Endothelial cell of umbilical vein (primary cell): ENCODE results near the gene FAM50B. TPM values are rescaled to one million over a fixed set of nuclear protein-coding genes. Genes with fewer than 3 reads are reported as not detected.
A peak's percentile ranks its signal among the peaks of the same experiment; 100 is the strongest.

Experiments used
- BruUV-seq: library from RNA; stranded (reverse); fragments of 400-500 nt; replicated peaks from 2 replicates; lab custom pipeline; 2021; lab: Mats Ljungman, UMichigan
- CTCF ChIA-PET: fragments of 300-600, 350-600 bp; sonication (Branson Sonifier 250); formaldehyde crosslinking; loops from one replicate; lab custom pipeline; 2021; ENCODE audit warnings: antibody characterized with exemption, inconsistent platforms; lab: Charles Lee
- POLR2A ChIA-PET: fragments of 300-600, 350-600 bp; sonication (Branson Sonifier 250); formaldehyde crosslinking; loops from one replicate; lab custom pipeline; 2021; ENCODE audit warnings: antibody characterized with exemption, inconsistent platforms; lab: Charles Lee
- DNase-seq: peaks from one replicate; pipeline ENCODE4 v3.0.0-alpha.2; 2011; ENCODE audit warnings: low read depth, low spot score
- FAIRE-seq: peaks from 2 replicates; lab custom pipeline; 2011; peaks lifted over from hg19 to GRCh38; lab: Jason Lieb, UNC
- H2AFZ ChIP-seq: 2 replicates; pipeline ENCODE4 v1.6.0; 2012; ENCODE audit warnings: low read depth, low read length, control low read depth, inconsistent platforms
- H3K27ac ChIP-seq: 2 replicates; pipeline ENCODE4 v1.5.1; 2011; ENCODE audit warnings: low read depth, mild to moderate bottlenecking, control low read depth, low read length, moderate library complexity; ENCODE audit not compliant: insufficient read depth
- H3K27me3 ChIP-seq, 2 experiments: 2 replicates each; pipeline versions ENCODE4 v1.6.0 to v1.6.1; 2011; ENCODE audit warnings: low read length in 2 of 2, mixed read lengths in 1 of 2; ENCODE audit not compliant: control insufficient read depth in 2 of 2, insufficient read depth in 2 of 2
- H3K36me3 ChIP-seq, 2 experiments: 2 replicates in 1 of 2; 3 replicates in 1 of 2; pipeline ENCODE4 v1.5.1; 2011; ENCODE audit warnings: low read length in 2 of 2, mild to moderate bottlenecking in 1 of 2, moderate library complexity in 1 of 2; ENCODE audit not compliant: control insufficient read depth in 2 of 2, insufficient read depth in 2 of 2; ENCODE audit errors: extremely low read depth in 1 of 2
- H3K4me1 ChIP-seq: 3 replicates; pipeline ENCODE4 v1.5.1; 2011; ENCODE audit warnings: mild to moderate bottlenecking, low read length; ENCODE audit not compliant: control insufficient read depth, insufficient read depth; ENCODE audit errors: extremely low read depth
- H3K4me2 ChIP-seq: 2 replicates; pipeline ENCODE4 v1.6.1; 2011; ENCODE audit warnings: low read length, control low read depth, mixed read lengths; ENCODE audit not compliant: insufficient read depth
- H3K4me3 ChIP-seq, 3 experiments: fragments of 200-600 bp in 1 of 3; sonication (generic), shearing (Covaris generic) in 1 of 3; replicated peaks in 1 of 3; 2 replicates each; pipeline ENCODE4 v1.5.1; 2011 to 2016; ENCODE audit warnings: control low read depth in 3 of 3, low read length in 3 of 3, mild to moderate bottlenecking in 2 of 3, inconsistent platforms in 1 of 3, low read depth in 1 of 3, moderate library complexity in 1 of 3; ENCODE audit not compliant: insufficient read depth in 1 of 3
- H3K79me2 ChIP-seq: 2 replicates; pipeline ENCODE4 v1.6.0; 2012; ENCODE audit warnings: low read length, inconsistent platforms; ENCODE audit not compliant: control insufficient read depth, insufficient read depth
- H3K9ac ChIP-seq: replicated peaks from 2 replicates; pipeline ENCODE3; 2011; ENCODE audit warnings: low read length, control low read depth; ENCODE audit not compliant: insufficient read depth; ENCODE audit errors: extremely low read depth
- H3K9me1 ChIP-seq: replicated peaks from 3 replicates; pipeline ENCODE4 v1.6.0; 2011; ENCODE audit warnings: mild to moderate bottlenecking, low read length; ENCODE audit not compliant: control insufficient read depth, insufficient read depth; ENCODE audit errors: extremely low read depth
- H3K9me3 ChIP-seq: replicated peaks from 2 replicates; pipeline ENCODE4 v1.5.1; 2012; ENCODE audit warnings: low read length, inconsistent platforms; ENCODE audit not compliant: control insufficient read depth, insufficient read depth
- H4K20me1 ChIP-seq: replicated peaks from 2 replicates; pipeline ENCODE3; 2011; ENCODE audit warnings: mild to moderate bottlenecking, low read length; ENCODE audit not compliant: control insufficient read depth, insufficient read depth; ENCODE audit errors: extremely low read depth
- EZH2 ChIP-seq: IDR thresholded peaks from 2 replicates; pipeline ENCODE4 v1.6.1; 2012; ENCODE audit warnings: borderline replicate concordance, low read depth, mild to moderate bottlenecking, moderate library complexity, low read length, inconsistent platforms; ENCODE audit not compliant: severe bottlenecking
- FOS ChIP-seq: IDR thresholded peaks from 2 replicates; pipeline ENCODE4 v1.6.1; 2011; ENCODE audit warnings: mild to moderate bottlenecking, low read length, moderate library complexity, borderline replicate concordance; ENCODE audit not compliant: insufficient read depth
- GATA2 ChIP-seq: IDR thresholded peaks from 2 replicates; pipeline ENCODE4 v1.7.0; 2011; ENCODE audit warnings: low read depth, mild to moderate bottlenecking, moderate library complexity, mixed read lengths, low read length; ENCODE audit not compliant: insufficient read length, insufficient read depth
- JUN ChIP-seq: IDR thresholded peaks from 2 replicates; pipeline ENCODE4 v1.6.1; 2011; ENCODE audit warnings: borderline replicate concordance, low read depth; ENCODE audit not compliant: insufficient read length, insufficient read depth
- MAX ChIP-seq: IDR thresholded peaks from 2 replicates; pipeline ENCODE4 v1.6.1; 2011; ENCODE audit not compliant: insufficient read depth, insufficient read length
- MYC ChIP-seq: IDR thresholded peaks from one replicate; pipeline ENCODE4 v1.6.1; 2011; ENCODE audit warnings: mild to moderate bottlenecking, low read depth, low read length
- POLR2A ChIP-seq: IDR thresholded peaks from 2 replicates; pipeline ENCODE4 v1.6.1; 2012; ENCODE audit warnings: low read depth, mild to moderate bottlenecking, control low read depth, low read length
- POLR2AphosphoS5 ChIP-seq: IDR thresholded peaks from 2 replicates; pipeline ENCODE4 v1.6.1; 2012; ENCODE audit warnings: low read depth, mild to moderate bottlenecking, control low read depth, low read length, moderate library complexity; ENCODE audit not compliant: insufficient read depth
- dilution Hi-C: fragments of 300-500 bp; cut with MboI; formaldehyde crosslinking; loops from one replicate; pipeline ENCODE4 v1.15.0; 2019; ENCODE audit warnings: low sequenced_read_pairs; ENCODE audit not compliant: extremely low pct_ligation_motif_present
- intact Hi-C: fragments of 100-400 bp; cut with micrococcal nuclease; formaldehyde crosslinking; loops from one replicate; pipeline ENCODE4 v1.10.0; 2022
- polyA plus RNA-seq, 4 experiments: library from polyadenylated mRNA; depleted of rRNA in 3 of 4; stranded (reverse) in 3 of 4; unstranded in 1 of 4; fragments of >200 nt; gene quantifications; 2 replicates each; pipeline versions ENCODE4 v1.2.1 to v1.2.3, GENCODE V29; 2011 to 2012; ENCODE audit warnings: missing spikeins in 1 of 4
- total RNA-seq: library from RNA; stranded (reverse); gene quantifications from 2 replicates; pipeline ENCODE4 v1.2.3, GENCODE V29; 2021

FAM50B gene
- total and polyA plus RNA-seq, 2 donors (not counting 3 experiments of a cell fraction or from before 2014, with no cell fraction given): 10.0 to 14.1 TPM

DNA sequence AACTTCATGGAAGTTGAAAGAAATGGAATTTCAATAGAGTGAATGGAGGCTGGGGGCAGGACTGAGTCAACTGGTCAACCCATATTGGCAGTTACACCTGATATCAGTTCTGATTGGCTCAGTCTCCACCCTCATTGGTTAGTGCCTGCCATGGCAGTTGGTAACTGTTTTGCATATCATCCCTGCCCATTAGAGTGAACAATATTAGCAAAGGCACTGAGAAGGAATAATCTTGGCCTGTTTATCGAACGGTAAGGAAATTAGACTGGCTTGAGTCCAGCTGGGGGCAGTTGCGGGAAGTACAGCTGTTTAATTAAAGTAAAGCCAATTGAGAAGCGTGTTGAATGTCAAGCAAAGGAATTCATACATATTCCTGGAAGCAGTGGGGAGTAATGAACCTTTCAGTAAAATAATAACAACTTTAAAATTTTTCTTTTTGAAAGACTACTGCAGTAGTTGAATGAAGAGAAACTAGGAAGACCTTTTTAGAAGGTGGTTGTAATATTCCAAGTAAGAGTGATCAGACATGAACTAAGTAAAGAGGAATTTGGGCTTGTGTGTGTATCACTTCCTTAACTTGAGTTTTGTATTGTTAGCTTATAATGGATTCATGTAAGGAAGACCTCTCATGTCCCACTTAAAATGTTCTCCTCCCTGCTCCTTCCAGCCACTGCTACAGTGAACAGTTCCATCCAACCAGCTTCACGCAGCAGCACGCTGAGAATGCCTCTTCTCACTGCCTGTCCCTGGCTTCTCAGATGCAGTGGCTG is 17.2 kb upstream of the FAM50B start:
- Histone ChIP-seq H3K4me3 (peak overlapping the region in 1 of 3 experiments; percentile 19), H3K9me1 (no peaks in the 10 kb centered on the region), H4K20me1 (no peaks in the 10 kb centered on the region), H3K4me1 (peaks cover 19% of the 10 kb centered on the region), H3K4me2 (peak overlapping the region; percentile 73), H2AFZ (peak overlapping the region; percentile 43), H3K9me3 (no peaks in the 10 kb centered on the region), H3K36me3 (no peaks in the 10 kb centered on the region), H3K27ac (peak overlapping the region; percentile 90), H3K79me2 (no peaks in the 10 kb centered on the region), H3K27me3 (no peaks in the 10 kb centered on the region), H3K9ac (peak overlapping the region; percentile 35)
- ChIA-PET POLR2A (interaction anchor here (1.2 kb wide), 1 partner anchor 35 kb away, joined by 3 read pairs; no protein-coding TSS in a partner anchor), CTCF (interaction anchor here (0.7 to 4.1 kb wide), 10 partner anchors 10 to 159 kb away, joined by 3 to 34 read pairs (median 4); partner anchors contain the start of gene FAM50B)
- BruUV-seq: no TSS peak
- DNase-seq (peak; percentile 82), FAIRE-seq (peak; percentile 70)
- dilution Hi-C loops (no loop called here), intact Hi-C loops (no loop called here)
- no peak for TF ChIP-seq MYC
- no peak for TF ChIP-seq GATA2
- TF ChIP-seq JUN: peak; percentile 17
- peak; percentile 7 for TF ChIP-seq FOS
- TF ChIP-seq MAX: no peak
- TF ChIP-seq EZH2: no peak
- no peak for TF ChIP-seq POLR2AphosphoS5
- no peak for TF ChIP-seq POLR2A
